Skeletal muscle satellite cell (primary cell): ENCODE measurements around the gene CEBPA.

Experiments used
- H3K27me3 ChIP-seq: 2 replicates; pipeline ENCODE4 v1.7.0; 2013; ENCODE audit warnings: low read length; ENCODE audit not compliant: control insufficient read depth, insufficient read depth
- H3K36me3 ChIP-seq: 2 replicates; pipeline ENCODE4 v1.7.0; 2013; ENCODE audit warnings: mild to moderate bottlenecking, control low read depth, low read length; ENCODE audit not compliant: insufficient read depth
- H3K4me1 ChIP-seq: 2 replicates; pipeline ENCODE4 v1.7.0; 2013; ENCODE audit warnings: low read length; ENCODE audit not compliant: control insufficient read depth, insufficient read depth
- H3K4me2 ChIP-seq: 2 replicates; pipeline ENCODE4 v1.7.0; 2013; ENCODE audit warnings: mild to moderate bottlenecking, low read length
- H3K4me3 ChIP-seq: 2 replicates; pipeline ENCODE4 v1.7.0; 2013; ENCODE audit warnings: low read length
- H3K9ac ChIP-seq: 2 replicates; pipeline ENCODE4 v1.7.0; 2013; ENCODE audit warnings: mild to moderate bottlenecking, low read depth, low read length, moderate library complexity
- H3K9me3 ChIP-seq: replicated peaks from 2 replicates; pipeline ENCODE4 v1.7.0; 2013; ENCODE audit warnings: mild to moderate bottlenecking, control low read depth, low read length

CEBPA gene

DNA sequence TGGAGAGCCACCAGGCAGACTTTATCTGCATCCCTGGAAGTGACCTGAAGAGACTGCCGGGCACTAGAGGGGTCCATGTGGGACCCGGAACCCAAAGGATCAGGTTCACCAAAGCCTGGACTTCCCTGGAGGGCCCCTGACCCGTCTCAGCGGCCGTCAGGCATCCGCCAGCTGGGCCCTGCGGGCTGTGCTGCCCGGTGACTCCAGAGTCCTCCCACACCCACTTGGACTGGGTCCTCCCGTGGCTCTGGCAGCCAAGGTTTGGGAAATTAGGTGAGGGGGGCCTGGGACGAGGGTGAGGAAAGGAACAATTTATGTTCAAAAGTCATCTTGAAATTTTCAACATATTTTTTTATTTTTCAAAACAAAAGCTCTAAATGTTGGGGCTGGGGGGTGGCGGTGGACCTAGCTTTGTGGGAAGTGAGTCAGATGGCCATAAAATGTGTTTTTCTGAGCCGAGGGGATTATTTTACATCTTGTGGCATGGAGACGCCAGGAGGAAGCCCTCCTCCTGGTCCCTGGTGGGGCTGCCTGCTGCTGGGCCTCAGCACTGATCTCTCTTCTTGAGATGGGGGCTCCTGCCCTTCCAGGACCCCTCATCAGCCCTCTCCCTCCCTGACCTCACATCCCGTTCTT is 20.2 kb downstream of the CEBPA start:
- Histone ChIP-seq H3K36me3 (no peaks in the 10 kb centered on the region), H3K9ac (peak overlapping the region; percentile 70), H3K4me1 (peaks cover 19% of the 10 kb centered on the region), H3K9me3 (no peaks in the 10 kb centered on the region), H3K27me3 (peaks cover 22% of the 10 kb centered on the region), H3K4me3 (peak overlapping the region; percentile 44), H3K4me2 (peak overlapping the region; percentile 72)

DNA sequence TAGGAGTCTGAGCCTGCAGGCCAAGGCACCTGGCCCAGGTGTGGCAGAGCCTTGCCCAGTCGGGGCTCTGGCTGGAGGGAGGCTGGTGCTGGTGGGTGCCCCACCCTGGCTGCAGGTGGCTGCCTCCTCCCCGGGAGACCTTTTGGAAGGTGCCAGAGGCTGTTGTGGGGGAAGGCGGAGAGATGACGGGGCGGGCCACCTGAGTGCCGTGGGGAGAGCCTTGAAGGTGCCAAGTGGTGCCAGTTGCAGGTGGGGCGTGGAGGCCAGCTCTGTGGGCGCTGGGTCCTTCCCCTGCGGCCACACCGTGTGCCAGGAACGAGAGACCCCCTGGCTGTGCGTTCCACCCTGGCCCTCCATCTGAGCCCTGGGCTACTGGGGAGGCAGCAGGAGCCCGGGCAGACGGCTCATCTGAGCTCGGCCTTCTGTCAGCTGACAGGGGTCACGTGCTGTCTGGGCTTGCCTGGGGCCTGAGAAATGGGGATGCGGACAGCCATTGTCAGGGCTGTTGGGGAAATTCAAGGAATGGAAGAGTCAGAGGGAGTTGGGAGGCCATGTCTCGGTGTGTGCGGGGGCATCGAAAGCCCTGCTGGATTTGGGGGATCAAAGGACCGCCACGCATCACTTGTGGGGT is 20.9 kb downstream of the CEBPA start:
- Histone ChIP-seq H3K4me3 (peak overlapping the region; percentile 44), H3K4me1 (peaks cover 19% of the 10 kb centered on the region), H3K27me3 (peaks cover 24% of the 10 kb centered on the region), H3K36me3 (no peaks in the 10 kb centered on the region), H3K4me2 (peak overlapping the region; percentile 72), H3K9ac (peak overlapping the region; percentile 70), H3K9me3 (no peaks in the 10 kb centered on the region)

DNA sequence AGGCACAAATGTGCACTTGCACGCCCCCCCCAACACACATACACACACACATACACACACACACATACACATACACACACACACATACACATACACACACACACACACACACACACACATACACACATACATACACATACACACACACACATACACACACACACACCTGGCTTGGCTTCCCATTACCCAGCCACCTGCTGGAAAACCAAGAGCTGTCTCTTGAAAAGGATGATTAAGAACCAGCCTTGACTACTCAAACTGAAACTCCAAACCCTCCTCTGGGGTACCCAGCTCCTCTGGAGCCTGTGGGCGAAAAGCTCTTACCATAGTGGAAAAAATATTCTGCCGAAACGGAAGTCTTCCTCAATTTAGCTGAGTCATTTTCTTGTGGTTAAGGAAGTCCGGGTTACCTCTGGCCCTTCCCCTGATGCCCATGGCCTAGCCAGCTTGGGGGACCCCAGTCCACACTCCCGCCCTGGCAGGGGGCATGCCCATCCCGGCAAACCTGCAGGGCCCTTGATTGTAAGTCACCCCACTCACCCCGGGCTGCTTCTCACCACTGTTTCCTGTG is 21.9 kb downstream of the CEBPA start:
- no peak overlapping the region for H3K4me3 ChIP-seq
- H3K4me1 ChIP-seq: peaks cover 19% of the 10 kb centered on the region

DNA sequence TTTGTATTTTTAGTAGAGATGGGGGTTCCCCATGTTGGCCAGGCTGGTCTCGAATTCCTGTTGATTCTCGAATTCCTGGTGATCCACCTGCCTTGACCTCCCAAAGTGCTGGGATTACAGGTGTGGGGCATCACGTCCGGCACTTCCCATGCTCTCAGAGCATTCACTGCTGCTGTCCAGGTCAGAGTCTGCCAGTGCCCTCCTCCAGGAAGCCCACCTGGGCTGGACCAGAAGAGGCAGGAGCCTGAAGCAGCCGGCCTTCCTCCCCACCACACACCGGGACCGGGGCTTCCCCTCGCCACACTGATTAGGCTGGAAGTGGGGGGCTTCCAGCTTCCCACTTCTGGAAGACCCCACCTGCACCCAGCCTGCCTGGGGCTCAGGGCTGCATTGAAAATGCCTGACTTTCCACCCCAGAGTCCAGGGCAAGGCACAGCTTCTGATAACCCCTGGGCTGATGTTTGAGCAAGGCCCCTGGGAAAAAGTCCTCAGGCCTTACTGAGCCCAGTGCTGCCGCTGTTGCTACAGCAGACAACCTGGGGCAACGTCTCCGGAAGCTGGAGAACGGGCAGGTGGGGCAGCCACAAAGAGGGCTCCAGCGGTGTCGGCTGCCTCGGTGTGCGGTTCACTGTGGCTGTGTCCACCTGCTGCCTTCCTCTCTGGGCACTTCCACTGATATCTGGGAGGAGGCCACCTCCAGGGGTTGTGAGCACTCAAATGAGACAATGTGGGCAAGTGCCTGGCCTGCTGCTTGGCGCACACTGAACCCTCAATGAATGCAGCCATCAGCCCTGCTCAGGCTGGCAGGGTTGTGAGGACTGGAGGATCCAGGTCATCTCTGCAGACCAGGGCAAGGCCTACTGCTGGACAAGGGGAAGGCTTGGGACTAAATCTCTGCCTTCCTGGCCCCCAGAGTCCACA is 22.6 kb downstream of the CEBPA start:
- H3K36me3 ChIP-seq: no peaks in the 10 kb centered on the region
- H3K4me1 ChIP-seq: peaks cover 19% of the 10 kb centered on the region
- no peak overlapping the region for H3K4me3 ChIP-seq
- H3K9ac ChIP-seq: no peak overlapping the region
- H3K4me2 ChIP-seq: no peak overlapping the region
- no peaks in the 10 kb centered on the region for H3K9me3 ChIP-seq
- H3K27me3 ChIP-seq: peaks cover 13% of the 10 kb centered on the region

More for the DNA sequence above, 21.9 kb downstream of the CEBPA start:
- H3K9ac ChIP-seq: no peak overlapping the region
- H3K9me3 ChIP-seq: no peaks in the 10 kb centered on the region
- H3K4me2 ChIP-seq: no peak overlapping the region
- no peaks in the 10 kb centered on the region for H3K36me3 ChIP-seq
- peaks cover 20% of the 10 kb centered on the region for H3K27me3 ChIP-seq

DNA sequence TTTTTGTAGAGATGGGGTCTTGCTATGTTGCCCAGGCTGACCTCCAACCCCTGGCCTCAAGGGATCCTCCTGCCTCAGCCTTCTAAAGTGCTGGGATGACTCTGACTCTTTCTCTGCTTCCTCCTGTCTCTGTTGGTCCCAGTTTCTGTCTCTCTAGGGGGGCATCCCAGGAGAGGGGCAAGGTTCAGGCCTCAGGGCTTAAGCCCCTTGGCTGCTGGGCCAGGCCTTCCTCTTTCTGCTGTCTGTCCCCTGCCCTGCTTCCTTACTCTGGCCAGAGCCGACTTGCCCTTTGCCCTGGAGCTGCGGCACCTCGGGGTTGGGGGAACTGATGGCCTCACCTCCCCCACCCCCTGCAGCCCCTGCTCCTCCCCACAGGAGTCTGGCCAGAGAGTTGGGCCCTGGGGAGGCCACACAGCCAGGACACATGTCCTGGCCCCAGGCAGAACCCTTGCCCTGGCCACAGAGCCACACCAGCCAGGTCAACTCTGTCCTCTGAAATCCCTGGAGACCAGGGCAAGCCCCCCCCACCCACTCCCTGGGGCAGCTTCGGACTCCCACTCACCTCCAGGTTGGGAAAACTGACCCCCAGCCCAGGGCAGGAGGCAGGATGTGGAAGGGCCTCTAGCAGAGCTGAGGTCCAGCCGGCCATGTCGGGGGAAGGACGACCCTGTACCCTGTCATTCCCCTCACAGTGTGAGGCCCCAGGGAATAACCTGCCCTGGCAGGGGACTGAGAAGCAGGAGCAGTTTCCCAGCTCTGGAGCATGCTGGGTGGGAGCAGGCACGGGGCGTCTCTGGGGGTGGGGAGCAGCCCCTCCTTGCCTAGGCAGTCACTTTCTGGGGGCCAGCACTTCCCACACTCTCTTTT is 23.7 kb downstream of the CEBPA start:
- Histone ChIP-seq H3K36me3 (no peaks in the 10 kb centered on the region), H3K4me2 (no peak overlapping the region), H3K27me3 (peaks cover 6% of the 10 kb centered on the region), H3K9ac (no peak overlapping the region), H3K4me1 (peaks cover 30% of the 10 kb centered on the region), H3K4me3 (no peak overlapping the region), H3K9me3 (no peaks in the 10 kb centered on the region)

DNA sequence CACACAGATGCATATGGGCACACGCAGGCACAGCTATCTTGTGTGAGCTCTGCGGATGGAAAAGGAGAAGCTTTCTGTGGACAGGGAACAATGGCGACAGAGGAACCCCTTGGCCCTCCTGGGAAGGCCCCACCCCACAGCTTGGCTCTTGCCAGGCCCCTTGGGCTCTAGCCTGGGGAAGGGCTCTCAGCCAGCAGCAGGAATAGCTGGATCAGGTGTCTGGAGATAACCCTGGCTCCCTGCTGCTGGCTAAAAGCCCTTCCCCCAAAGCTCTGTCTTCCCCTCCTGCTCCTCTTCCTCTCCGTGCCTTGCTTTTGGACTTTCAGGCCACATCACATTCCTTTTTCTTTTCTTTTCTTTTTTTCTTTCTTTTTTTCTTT is 24.3 kb downstream of the CEBPA start:
- no peaks in the 10 kb centered on the region for H3K9me3 ChIP-seq
- no peak overlapping the region for H3K9ac ChIP-seq
- peaks cover 31% of the 10 kb centered on the region for H3K4me1 ChIP-seq
- H3K27me3 ChIP-seq: peaks cover 6% of the 10 kb centered on the region
- H3K4me3 ChIP-seq: no peak overlapping the region
- no peak overlapping the region for H3K4me2 ChIP-seq
- no peaks in the 10 kb centered on the region for H3K36me3 ChIP-seq

DNA sequence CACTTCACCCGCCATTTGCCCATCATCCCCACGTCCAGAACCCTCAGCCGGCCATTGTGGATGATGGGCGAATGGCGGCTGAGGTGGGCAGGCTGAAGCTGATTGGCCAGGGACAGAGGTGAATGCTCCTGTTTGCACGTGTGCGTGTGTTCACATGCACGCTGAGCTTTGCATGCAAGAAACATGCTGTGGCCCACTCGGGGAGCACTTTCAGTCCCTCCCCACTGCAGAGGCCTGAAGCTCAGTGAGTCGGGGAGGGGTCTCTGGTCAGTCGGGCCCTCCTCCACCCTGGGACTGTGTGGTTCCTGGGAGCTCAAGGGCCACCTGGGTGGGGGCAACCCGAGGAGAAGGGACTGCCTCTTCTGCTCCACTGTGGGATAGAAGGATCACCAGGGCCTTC is 24.9 kb downstream of the CEBPA start:
- Histone ChIP-seq H3K9me3 (no peaks in the 10 kb centered on the region), H3K4me3 (no peak overlapping the region), H3K36me3 (no peaks in the 10 kb centered on the region), H3K9ac (no peak overlapping the region), H3K27me3 (peaks cover 6% of the 10 kb centered on the region), H3K4me2 (no peak overlapping the region), H3K4me1 (peaks cover 27% of the 10 kb centered on the region)

DNA sequence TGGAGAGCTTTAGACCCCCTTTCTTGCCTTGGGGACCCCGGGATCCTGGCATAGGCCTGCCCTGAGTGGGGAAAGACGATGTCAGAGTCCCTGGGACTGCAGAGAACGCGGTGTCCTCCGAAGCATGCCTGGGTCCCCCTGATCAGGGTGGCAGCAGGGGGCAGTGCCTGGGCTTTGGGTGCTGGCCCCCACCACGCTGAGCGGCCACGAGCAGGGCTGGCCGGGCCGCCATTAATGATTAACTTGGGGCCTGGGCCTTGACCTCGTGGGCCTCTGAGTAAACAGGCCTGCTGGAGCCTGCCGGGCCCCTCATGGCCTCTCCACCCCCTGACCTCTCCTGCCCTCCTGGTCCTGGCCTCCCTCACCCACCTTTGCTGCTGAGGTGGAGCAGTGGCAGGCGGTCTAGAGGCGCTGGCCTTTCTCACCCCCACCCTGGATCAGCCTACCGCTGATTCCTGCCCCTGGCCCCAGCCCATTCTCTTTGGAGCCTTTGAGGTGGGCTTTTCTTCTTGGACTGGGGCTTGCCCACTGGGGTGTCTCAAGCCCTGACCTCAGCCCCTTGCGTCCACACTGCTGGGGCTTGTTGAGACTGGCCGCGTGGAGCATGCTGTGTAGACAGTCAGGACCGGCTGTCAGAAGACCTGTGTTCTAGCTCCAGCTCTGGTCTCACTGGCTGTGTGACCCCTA is 26.3 kb downstream of the CEBPA start:
- H3K36me3 ChIP-seq: no peaks in the 10 kb centered on the region
- peaks cover 6% of the 10 kb centered on the region for H3K27me3 ChIP-seq
- peaks cover 16% of the 10 kb centered on the region for H3K4me1 ChIP-seq
- H3K4me3 ChIP-seq: no peak overlapping the region
- no peak overlapping the region for H3K4me2 ChIP-seq
- H3K9ac ChIP-seq: no peak overlapping the region
- H3K9me3 ChIP-seq: no peaks in the 10 kb centered on the region

DNA sequence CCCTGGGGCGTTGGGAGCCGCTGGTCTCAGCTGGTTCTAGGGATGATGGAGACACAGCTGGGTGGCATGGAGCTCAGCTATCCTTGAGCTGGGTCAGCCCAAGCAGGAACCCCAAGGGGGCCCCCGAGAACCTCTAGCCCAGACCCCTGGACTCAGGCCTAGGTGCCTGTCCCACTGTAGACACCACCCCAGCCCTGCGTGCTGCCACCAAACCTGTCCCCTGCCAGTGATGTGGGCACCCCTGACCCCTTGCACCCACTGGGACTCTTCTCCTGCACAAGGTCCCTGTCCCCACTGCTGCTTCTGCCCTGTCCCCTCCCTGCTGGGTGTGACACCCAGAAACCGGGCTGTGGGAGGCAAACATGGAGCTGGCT is 26.8 kb downstream of the CEBPA start:
- H3K4me1 ChIP-seq: peaks cover 16% of the 10 kb centered on the region
- no peak overlapping the region for H3K9ac ChIP-seq
- H3K4me2 ChIP-seq: no peak overlapping the region
- H3K36me3 ChIP-seq: no peaks in the 10 kb centered on the region
- H3K4me3 ChIP-seq: no peak overlapping the region
- H3K27me3 ChIP-seq: peaks cover 6% of the 10 kb centered on the region
- H3K9me3 ChIP-seq: no peaks in the 10 kb centered on the region

DNA sequence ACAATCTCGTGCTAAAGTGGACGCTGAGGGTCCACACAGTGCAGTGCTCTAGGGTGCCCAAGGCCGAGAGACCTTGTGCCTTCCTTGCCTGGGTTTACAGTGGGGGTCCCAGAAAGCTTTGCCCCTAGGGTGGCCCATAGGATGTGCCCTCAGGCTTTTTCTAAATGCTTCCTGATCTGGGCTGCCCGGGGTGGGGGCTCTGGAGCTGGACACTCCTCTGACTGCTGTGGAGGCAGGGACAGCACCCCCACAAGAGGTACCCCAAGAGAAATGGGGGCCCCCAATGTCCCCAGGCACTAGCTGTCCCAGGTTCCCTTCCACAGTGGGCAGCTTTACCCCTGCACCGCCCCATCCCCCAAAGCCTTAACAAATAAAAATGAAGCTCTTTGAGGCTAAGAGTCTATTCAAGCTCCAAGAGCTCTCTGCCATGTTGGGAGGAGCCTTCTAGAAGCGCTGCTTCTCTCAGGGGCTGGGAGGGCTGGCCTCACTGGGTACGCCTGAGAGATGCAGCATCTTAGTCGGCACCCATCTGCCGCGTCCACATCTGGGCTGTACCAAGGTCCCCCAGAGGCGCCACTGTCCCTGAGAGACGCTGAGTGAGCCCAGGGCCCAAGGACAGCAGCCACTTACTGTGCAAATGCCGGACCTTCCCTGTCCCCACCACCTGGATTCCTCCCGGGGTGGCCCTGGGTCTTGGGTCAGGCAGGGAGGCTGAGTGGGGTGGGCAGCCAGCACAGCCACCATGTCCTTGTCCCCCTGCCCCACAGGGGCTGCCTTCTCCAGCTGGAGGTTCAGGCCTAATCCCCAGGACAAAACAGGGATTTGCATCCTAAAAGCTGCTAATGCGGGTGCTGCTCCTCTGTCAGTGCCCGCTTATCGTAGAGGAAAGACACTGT is 27.4 kb downstream of the CEBPA start:
- no peak overlapping the region for H3K9ac ChIP-seq
- H3K9me3 ChIP-seq: no peaks in the 10 kb centered on the region
- H3K4me1 ChIP-seq: peaks cover 16% of the 10 kb centered on the region
- H3K36me3 ChIP-seq: no peaks in the 10 kb centered on the region
- H3K4me3 ChIP-seq: no peak overlapping the region
- H3K27me3 ChIP-seq: peaks cover 6% of the 10 kb centered on the region
- H3K4me2 ChIP-seq: no peak overlapping the region
